Spleen (tissue), 7 donors: Measurements from ENCODE around the gene CDH13.

Experiments used
- POLR2A ChIP-seq, 3 donors: fragments of 450-650 bp; IDR thresholded peaks; one replicate each; pipeline ENCODE4 v1.5.1; 2017; ENCODE audit warnings: antibody characterized with exemption in 3 of 3, mild to moderate bottlenecking in 1 of 3
- POLR2AphosphoS5 ChIP-seq, 3 donors: sonication (generic); formaldehyde crosslinking; IDR thresholded peaks; one replicate each; pipeline ENCODE4 v1.5.1; 2017; ENCODE audit warnings: antibody characterized with exemption in 3 of 3
- TF ChIP-seq, protein P1 (sequence below), 11 experiments: fragments of 200-600 bp in 7 of 11; fragments of 450-650 bp in 4 of 11; sonication (generic) in 4 of 11; IDR thresholded peaks in 8 of 11; conservative IDR thresholded peaks in 3 of 11; 1 replicate in 7 of 11; 2 replicates in 4 of 11; pipeline versions ENCODE4 v1.4.0 to v1.8.0; 2016 to 2021; ENCODE audit warnings: antibody characterized with exemption in 11 of 11, inconsistent platforms in 4 of 11, mild to moderate bottlenecking in 1 of 11
- donor health status: DM: no; HTN: no; CAD: no; lungs with moderate emphysema.
- donor health status: DM: no; HTN: no; CAD: no.
- donor health status: DM: no; HTN: no; CAD: no.

DNA sequence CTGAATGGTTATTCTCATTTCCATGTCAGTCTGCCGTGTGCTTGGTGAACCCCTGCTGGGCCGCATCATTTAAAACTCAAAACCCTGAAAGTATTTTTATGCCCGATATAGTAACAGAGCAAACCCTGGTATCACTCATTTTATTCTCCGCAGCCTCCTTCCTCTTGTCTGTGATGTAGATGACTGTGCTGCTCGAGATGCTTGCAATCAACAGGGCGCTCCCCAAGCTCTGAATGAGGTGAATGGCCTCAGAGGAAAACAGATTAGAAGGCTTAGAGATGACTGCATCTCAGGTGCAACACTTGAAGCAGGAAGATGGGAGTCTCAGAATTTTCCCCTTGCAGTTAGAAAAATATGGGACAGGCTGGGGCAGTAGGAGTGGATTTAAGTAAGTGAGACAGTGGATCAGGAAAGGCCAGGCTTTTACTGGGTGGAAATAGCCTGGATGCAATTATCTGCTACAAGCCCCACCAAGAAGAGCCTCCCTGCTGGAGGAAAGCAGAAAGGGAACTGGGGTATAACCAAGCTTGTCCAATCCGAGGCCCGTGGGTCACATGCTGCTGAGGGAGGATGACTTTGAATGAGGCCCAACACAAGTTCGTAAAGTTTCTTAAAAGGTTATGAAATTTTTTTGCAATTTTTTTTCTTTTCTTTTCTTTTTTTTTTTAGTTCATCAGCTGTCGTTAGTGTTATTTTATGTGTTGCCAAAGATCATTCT lies 166.9 kb downstream of the CDH13 start:
- TF ChIP-seq, protein P1, sequence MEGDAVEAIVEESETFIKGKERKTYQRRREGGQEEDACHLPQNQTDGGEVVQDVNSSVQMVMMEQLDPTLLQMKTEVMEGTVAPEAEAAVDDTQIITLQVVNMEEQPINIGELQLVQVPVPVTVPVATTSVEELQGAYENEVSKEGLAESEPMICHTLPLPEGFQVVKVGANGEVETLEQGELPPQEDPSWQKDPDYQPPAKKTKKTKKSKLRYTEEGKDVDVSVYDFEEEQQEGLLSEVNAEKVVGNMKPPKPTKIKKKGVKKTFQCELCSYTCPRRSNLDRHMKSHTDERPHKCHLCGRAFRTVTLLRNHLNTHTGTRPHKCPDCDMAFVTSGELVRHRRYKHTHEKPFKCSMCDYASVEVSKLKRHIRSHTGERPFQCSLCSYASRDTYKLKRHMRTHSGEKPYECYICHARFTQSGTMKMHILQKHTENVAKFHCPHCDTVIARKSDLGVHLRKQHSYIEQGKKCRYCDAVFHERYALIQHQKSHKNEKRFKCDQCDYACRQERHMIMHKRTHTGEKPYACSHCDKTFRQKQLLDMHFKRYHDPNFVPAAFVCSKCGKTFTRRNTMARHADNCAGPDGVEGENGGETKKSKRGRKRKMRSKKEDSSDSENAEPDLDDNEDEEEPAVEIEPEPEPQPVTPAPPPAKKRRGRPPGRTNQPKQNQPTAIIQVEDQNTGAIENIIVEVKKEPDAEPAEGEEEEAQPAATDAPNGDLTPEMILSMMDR (IDR thresholded peaks at IDR 0.05 in 8 of 11, conservative IDR thresholded peaks at IDR 0.05 in 3 of 11) = no peak
- TF ChIP-seq POLR2A (IDR thresholded peaks at IDR 0.05) (no peak), POLR2AphosphoS5 (IDR thresholded peaks at IDR 0.05) (no peak)
